Bone marrow (tissue), 2 donors: ENCODE data around the gene ITIH6.
"Not testable (repeated sequence)": the region's sequence is repeated elsewhere in the genome, so short reads cannot be mapped to it uniquely, and the experiment has no call there.

ENCODE experiments used
- DNase-seq, 2 donors: peaks; one replicate each; lab custom pipeline; 2025; lab: John Stamatoyannopoulos, UW

ITIH6 gene

DNA sequence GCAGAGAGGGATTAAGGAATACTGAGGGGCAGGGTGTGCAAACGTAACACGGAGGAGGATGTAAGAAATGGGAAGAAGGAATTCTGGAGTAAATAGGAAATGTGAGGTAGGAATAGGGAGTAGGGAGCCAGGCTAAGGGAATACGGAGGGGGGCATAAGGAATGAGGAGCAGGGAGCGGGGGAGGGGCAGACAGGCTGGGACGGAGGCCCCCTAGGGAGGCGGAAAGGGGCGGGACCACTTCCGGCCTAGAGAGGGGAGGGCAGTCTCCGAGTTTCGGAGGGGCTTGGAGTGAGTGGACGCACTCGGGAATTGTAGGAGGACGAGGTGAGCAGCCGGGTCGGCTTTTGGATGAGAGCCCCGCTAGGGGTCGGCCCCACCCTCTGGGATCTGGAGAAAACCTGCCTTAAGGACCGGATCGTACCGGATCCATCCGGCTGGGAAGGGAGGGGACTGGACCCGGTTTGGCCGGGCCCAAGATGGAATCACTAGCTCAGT is 10.1 kb upstream of the ITIH6 start:
- DNase-seq = peak; percentile 9 to 39

DNA sequence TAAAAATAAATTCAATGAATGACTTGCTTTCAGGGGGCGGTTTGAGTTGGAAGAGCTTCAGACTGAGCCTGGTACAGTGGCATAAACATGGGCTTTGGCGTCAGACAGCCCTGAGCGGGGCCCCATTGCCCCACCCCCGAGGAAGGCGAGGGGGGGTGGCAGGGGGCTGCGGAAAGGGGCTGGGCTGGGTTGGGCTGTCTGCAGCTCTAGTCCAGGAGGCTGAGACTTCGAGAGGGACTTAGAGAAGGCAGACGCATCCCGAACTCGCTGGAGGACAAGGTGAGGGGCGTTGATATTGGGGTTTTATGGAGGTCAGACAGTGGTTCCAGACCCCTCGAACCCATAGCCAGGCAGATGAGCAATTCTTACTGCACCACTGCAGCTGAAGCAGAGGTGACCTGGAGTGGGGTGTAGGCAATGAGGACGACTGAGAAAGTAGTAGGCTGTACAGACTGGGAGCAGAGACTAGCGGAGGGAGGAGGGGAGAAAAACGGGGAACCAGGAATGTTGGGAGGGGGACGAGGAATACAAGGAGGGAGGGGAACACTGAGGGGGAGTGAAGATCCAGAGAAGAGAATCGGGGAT is 9.6 kb upstream of the ITIH6 start, which contains the start of gene MAGED2:
Gene MAGED2, plus strand, starts transcription at position 222 of the 585 bp plus-strand sequence. CDS start 1,587 bp downstream, outside the sequence.
- no peak for DNase-seq

DNA sequence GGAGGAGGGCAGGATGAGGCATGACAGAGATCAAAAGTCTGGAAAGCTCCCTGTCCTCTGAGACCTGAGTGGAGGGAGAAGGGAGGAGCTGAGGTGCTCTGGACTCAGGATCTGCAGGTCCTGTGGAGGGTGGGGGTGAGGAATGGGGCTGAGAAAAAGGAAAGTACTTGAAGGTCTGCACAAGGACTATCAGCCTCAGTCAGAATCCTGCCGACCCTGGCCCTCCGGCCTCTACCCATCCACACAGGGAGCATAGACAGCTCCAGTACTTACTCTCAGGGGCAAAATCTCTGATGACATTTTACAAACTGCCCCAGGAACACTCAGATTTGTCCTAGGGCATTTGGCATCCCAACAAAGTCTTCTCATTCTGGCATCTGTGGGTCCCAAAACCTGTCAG is 991 bp upstream of the ITIH6 start:
- DNase-seq = no peak

GRCh38 chrX:54794795-54795194 is 3.3 kb downstream of the ITIH6 start:
- DNase-seq = no peak

DNA sequence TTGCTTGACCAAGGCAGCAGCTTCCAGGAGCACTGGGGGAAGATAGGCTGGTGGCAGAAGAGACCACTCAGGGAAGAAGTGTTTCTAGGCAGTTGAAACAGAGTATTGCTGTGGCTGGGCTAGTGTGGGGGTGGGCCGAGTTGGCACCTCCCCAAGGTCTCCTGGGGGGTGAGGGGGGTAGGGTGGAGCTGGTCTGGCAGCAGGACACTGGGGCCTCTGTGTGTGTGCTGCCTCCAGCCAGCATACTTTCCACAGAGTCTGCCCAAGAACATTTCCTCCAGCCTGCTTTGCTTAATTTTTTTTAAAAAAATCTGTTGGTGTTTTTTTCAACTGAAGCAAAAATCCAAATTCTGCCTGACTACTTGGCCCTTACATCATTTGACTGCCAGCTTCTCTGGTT is 4.0 kb downstream of the ITIH6 start:
- DNase-seq = no peak

GRCh38 chrX:54789405-54789804 is 8.7 kb downstream of the ITIH6 start:
- DNase-seq = not testable (repeated sequence)

GRCh38 chrX:54788446-54788845 is 9.6 kb downstream of the ITIH6 start:
- DNase-seq = no peak

- DNase-seq = no peak
Observed at GRCh38 chrX:54786967-54787366, 11.1 kb downstream of the ITIH6 start.

DNA sequence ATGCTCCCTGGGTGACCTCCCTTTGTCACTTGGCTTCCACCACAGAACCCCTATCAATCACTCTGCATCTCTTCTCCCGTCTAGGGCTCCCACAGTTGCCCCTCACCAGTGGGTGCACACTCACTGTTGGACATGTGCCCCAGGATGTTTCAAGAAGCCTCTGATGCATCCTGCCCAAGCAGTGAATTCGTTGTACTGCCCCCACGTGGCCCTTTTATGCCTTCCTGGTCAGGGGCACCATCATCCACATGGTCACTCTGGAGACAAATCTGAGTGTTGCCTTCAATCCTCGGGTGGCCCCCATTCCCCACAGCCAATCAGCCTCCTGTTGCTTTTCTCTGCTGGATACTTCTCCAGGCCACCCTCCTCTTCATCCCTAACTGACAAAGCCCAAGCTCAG is 12.2 kb downstream of the ITIH6 start:
- DNase-seq = no peak

- no peak for DNase-seq
Observed at GRCh38 chrX:54776987-54777672, 20.9 kb downstream of the ITIH6 start.

DNA sequence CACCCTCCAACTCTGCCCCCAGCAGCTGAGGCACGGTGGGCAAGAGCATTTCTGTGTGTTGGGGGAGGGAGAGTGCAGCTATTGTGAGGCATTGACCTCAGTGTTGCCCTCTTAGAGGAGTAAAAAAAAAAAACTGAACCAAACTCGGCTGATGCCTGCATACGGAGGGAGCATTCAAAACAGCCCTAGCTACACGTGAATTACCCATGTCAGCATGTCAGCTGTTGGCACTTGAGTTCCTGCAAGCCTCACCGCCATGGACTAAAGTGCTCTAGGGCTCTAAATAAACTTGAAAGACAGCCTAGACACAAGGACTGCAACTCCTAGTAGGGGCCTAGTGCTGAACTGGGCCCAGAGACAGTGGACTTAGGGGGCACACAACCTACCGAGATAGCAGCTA is 22.0 kb downstream of the ITIH6 start:
- DNase-seq = no peak

DNA sequence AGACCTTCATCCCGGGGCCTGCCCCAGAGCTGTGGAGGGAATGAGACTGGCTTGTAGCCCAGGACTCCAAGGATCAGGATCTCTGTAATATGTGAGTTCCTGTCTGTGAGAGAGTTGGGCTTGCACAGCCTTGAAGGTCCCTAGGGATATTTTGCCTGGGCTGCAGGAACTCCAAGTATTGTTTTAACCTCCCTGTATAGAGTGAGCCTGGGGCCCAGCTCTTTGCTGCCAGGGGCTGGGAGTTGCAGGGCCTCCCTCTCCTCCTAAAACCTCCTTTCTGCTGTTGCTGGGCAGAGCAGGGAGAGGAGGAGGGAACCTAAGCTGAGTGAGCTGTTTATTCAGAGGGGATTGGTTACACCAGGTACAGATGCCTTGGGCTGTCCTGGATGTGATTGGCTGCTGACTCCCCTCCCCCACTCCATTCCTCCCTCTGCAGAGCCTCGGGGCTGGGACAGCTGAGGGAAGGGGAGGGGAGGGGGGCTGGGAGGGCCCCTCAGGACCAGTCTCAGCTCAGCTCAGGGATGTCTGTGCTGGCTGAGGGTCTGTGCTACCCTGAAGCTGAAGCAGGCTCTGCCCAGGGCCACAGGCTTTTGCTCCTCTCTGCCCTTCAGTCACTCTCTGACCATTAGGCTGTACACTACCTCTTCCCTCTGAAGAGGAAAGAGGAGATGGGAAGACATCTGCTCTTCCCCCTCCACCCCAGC is 23.5 kb downstream of the ITIH6 start:
- DNase-seq = not testable (repeated sequence)

DNA sequence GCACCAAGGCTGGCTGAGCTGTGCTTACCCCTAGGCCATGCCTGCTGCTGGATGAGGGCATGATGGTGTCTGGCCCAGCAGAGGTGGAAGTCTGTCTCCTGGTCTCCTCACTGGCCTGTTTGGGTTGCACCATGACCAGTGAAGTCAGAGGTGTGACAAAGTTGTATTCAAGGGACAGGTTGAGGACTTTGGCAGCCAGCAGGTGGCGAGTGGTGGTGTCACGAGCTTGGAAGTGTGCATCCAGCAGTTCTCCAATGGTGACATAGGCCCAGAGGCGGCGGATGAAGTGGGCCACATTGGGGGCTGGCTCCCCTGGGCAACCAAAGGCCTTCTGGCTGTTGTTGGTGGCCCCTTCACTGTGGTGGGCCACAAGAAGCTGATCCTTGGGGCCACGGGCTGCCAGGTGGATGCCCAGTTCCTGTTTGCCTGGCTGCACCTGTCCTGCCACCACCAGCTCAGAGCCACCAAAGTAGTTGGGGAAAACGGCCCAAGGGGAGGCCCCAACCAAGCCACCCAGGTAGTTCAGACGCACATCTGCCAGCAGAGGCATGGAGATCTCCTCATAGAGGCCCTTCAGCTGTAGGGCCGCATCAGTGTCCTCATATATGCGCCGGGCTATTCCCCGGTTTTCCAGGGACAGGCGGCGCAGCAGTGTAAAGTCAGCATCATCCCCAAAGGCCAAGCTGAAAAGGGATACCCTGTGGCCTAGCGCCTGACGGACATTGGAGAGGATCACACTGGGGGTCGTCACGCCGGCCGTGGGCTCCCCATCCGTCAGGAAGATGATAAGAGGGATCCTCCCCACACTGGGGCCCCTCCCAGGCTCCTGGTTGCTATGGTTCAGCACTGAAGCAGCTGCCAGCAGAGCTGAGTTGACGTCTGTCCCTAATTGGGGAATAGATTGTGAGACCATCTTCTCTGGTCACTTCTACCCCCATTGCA is 39.7 kb downstream of the ITIH6 start:
- DNase-seq = no peak

GRCh38 chrX:54754854-54755253 is 43.2 kb downstream of the ITIH6 start:
- DNase-seq = no peak

DNA sequence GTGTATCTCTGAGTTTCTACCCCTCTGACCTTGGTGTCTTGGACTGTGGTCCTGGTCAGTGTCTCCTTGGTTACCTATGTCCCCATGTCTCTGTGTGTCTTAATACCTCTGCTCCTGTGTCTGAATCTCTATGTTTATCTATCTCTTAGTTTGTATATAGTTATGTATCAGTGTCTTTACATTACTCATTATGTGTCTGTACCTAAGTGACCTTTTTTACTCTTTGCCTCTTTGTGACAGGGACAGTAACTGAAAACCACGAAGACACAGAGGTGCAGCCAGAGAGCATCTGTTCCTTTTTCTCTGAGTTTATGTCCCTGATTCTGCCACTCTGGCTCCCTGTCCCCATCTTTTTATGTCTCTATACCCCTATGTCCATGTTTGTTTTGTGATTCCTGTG is 49.4 kb downstream of the ITIH6 start:
- DNase-seq = no peak

GRCh38 chrX:54747733-54748393 is 50.2 kb downstream of the ITIH6 start:
- no peak for DNase-seq

DNA sequence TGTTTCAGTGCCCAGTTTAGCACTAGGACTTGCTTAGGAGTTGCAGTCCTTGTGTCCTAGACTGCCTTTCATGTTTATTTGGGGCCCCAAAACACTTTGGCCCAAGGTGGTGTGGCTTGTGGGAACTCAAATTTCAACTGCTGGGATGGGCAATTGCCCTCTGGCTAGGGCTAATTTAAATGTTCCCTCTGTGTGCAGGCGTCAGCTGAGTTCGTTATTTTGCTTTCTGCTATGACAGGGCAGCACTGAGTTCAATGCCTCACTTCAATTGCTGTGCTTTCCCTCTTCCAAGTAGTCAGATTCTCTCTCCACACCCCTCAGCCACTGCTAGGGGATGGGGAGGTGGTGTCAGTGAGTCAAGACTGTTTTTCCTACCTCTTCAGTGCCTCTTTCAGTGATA is 51.1 kb downstream of the ITIH6 start:
- no peak for DNase-seq

- DNase-seq = no peak
Observed at GRCh38 chrX:54745676-54746075, 52.4 kb downstream of the ITIH6 start.

DNA sequence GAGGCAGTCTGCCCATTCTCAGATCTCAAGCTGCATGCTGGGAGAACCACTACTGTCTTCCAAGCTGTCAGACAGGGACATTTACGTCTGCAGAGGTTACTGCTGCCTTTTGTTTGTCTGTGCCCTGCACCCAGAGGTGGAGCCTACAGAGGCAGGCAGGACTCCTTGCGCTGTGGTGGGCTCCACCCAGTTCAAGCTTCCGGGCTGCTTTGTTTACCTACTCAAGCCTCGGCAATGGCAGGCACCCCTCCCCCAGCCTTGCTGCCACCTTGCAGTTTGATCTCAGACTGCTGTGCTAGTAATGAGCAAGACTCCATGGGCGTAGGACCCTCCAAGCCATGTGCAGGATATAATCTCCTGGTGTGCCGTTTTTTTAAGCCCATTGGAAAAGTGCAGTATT is 59.5 kb downstream of the ITIH6 start:
- not testable (repeated sequence) for DNase-seq

GRCh38 chrX:54736298-54736942 is 61.6 kb downstream of the ITIH6 start:
- DNase-seq = not testable (repeated sequence)

DNA sequence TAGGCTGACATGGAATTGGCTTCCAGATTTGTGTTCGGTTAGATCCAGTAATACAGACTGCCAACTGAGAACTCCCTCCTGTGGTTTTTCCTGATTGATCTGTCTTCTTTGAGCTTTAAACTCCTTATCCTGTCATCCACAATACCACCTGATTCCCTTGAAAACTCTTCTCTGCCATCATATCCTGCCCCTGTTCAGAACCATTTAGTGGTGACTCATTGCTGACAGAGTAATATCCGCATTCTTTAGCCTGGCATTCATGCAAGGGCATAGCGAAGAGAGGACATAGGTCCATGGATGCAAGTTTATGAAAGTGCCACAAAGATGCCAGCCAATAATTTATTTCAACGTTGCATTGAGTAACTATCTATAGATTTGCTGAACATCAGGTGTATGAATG is 76.6 kb downstream of the ITIH6 start:
- no peak for DNase-seq
